Effector memory CD4-positive, alpha-beta T cell (primary cell): ENCODE results near the gene TMEM221.

Experiments used
- DNase-seq, 3 donors: peaks; one replicate each; pipeline ENCODE4 v3.0.0-alpha.2; 2020
- H3K27ac ChIP-seq: 2 replicates; pipeline ENCODE4 v1.7.0; 2013; ENCODE audit warnings: mild to moderate bottlenecking, low read length, moderate library complexity; ENCODE audit not compliant: insufficient read depth, poor library complexity, severe bottlenecking
- H3K27me3 ChIP-seq: replicated peaks from 2 replicates; pipeline ENCODE4 v1.7.0; 2013; ENCODE audit warnings: mild to moderate bottlenecking, low read length; ENCODE audit not compliant: insufficient read depth, control insufficient read depth, poor library complexity, severe bottlenecking
- H3K36me3 ChIP-seq: 2 replicates; pipeline ENCODE4 v1.7.0; 2013; ENCODE audit warnings: mild to moderate bottlenecking, low read length, moderate library complexity; ENCODE audit not compliant: control insufficient read depth, insufficient read depth
- H3K4me1 ChIP-seq: 2 replicates; pipeline ENCODE4 v1.7.0; 2013; ENCODE audit warnings: low read length, mild to moderate bottlenecking; ENCODE audit not compliant: control insufficient read depth, insufficient read depth, poor library complexity, severe bottlenecking
- H3K4me3 ChIP-seq: 2 replicates; pipeline ENCODE4 v1.7.0; 2013; ENCODE audit warnings: low read length, low read depth, mild to moderate bottlenecking; ENCODE audit not compliant: insufficient read depth, poor library complexity, severe bottlenecking
- H3K9me3 ChIP-seq: 2 replicates; pipeline ENCODE4 v1.7.0; 2013; ENCODE audit warnings: mild to moderate bottlenecking, low read length, moderate library complexity; ENCODE audit not compliant: control insufficient read depth

The TMEM221 gene

GRCh38 chr19:17406046-17406886, 42.2 kb downstream of the TMEM221 start:
- peaks cover 27% of the 10 kb centered on the region for H3K4me1 ChIP-seq
- H3K27me3 ChIP-seq = no peaks in the 10 kb centered on the region
- H3K4me3 ChIP-seq = peak overlapping the region; percentile 73
- DNase-seq = no peak
- H3K27ac ChIP-seq = peak overlapping the region; percentile 78
- peaks cover 4% of the 10 kb centered on the region for H3K36me3 ChIP-seq
- H3K9me3 ChIP-seq = no peaks in the 10 kb centered on the region

DNA sequence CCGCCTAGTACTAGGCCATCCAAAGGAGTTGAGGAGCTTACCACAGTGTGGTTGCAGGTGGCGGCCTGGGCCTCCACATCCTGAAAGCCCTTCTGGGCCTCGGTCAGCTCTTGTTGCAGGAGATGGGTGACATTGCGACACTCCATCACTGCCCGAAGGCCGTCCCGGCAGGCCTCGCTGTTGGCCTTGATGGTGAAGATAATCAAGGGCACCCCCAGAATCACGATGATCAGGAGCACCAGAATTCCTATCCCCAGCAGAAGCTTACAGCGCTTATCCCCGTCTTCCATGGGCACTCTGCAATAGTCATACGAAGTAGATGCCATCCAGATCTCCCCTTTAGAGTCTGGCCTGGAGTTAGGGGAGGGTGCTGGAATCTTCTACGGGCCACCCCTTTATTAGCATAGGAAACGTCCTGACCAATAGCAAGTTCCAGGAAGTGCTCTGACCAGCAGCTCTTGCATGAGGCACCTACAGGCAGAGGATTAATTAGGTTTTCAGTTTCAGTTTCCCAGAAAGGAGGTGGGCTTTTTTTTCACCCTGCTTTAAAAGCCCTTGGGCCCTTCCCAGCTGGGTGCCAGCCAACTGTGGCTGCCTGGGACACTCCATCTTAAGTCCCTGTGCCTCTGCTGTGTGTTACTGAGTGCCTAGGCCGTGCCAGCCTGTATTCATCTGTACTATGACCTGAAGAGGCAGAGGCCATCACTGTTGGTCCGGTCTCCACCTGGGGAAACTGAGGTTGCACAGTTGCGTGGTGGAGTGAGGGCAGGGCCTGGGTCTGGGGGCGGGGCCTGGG, 43.0 kb downstream of the TMEM221 start, which contains the start of gene BST2:
BST2 (minus strand) TSS at position 381 of the 796 bp plus-strand sequence; CDS start at position 326, 55 bp downstream.
- H3K9me3 ChIP-seq = no peaks in the 10 kb centered on the region
- H3K4me3 ChIP-seq = peak within 1 kb of the TSS; percentile 73
- peaks cover 27% of the 10 kb centered on the region for H3K4me1 ChIP-seq
- peak within 1 kb of the TSS; percentile 78 for H3K27ac ChIP-seq
- H3K36me3 ChIP-seq = peaks cover 4% of the 10 kb centered on the region
- peak; percentile 27 to 62 (median 42) for DNase-seq
- H3K27me3 ChIP-seq = no peaks in the 10 kb centered on the region

GRCh38 chr19:17404621-17405249, 43.7 kb downstream of the TMEM221 start:
- Histone ChIP-seq H3K9me3 (no peaks in the 10 kb centered on the region), H3K4me3 (peak overlapping the region; percentile 73), H3K4me1 (peaks cover 27% of the 10 kb centered on the region), H3K27me3 (no peaks in the 10 kb centered on the region), H3K27ac (peak overlapping the region; percentile 78), H3K36me3 (peaks cover 4% of the 10 kb centered on the region)
- no peak for DNase-seq

- H3K9me3 ChIP-seq = no peaks in the 10 kb centered on the region
- H3K4me3 ChIP-seq = peak overlapping the region; percentile 73
- no peaks in the 10 kb centered on the region for H3K27me3 ChIP-seq
- H3K27ac ChIP-seq = peak overlapping the region; percentile 14
- peaks cover 27% of the 10 kb centered on the region for H3K4me1 ChIP-seq
- H3K36me3 ChIP-seq = peaks cover 4% of the 10 kb centered on the region
- no peak for DNase-seq
These were observed 44.5 kb downstream of the TMEM221 start for GRCh38 chr19:17404015-17404414.

- H3K36me3 ChIP-seq = peaks cover 4% of the 10 kb centered on the region
- DNase-seq = peak in 2 of 3 donors; percentile 26 to 41
- peak overlapping the region; percentile 73 for H3K4me3 ChIP-seq
- H3K27ac ChIP-seq = peak overlapping the region; percentile 37
- peaks cover 27% of the 10 kb centered on the region for H3K4me1 ChIP-seq
- H3K9me3 ChIP-seq = no peaks in the 10 kb centered on the region
- H3K27me3 ChIP-seq = no peaks in the 10 kb centered on the region
These were observed 45.2 kb downstream of the TMEM221 start for GRCh38 chr19:17402982-17403855.

DNA sequence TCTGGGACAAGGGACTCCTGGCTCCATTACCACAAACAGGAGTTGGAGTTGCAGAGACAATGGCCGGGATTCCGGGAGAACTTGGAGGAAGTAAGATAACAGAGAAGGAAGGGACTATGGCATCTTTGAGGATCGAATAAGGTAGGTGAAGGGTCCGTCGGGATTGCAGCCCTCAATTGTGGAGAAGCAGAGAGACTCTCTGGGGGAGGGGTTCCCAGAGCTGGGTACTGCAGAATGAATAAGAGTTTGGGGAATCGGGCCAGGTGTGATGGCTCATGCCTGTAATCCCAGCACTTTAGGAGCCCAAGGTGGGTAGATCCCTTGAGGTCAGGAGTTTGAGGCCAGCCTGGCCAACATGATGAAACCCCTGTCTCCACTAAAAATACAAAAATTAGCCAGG, 46.8 kb downstream of the TMEM221 start:
- Histone ChIP-seq H3K9me3 (no peaks in the 10 kb centered on the region), H3K27me3 (no peaks in the 10 kb centered on the region), H3K36me3 (peaks cover 4% of the 10 kb centered on the region), H3K4me1 (peaks cover 21% of the 10 kb centered on the region), H3K4me3 (no peak overlapping the region), H3K27ac (no peak overlapping the region)
- DNase-seq = no peak

- DNase-seq = no peak
- Histone ChIP-seq H3K4me3 (no peak overlapping the region), H3K4me1 (peaks cover 12% of the 10 kb centered on the region), H3K9me3 (no peaks in the 10 kb centered on the region), H3K27ac (no peak overlapping the region), H3K27me3 (no peaks in the 10 kb centered on the region), H3K36me3 (peaks cover 4% of the 10 kb centered on the region)
These were observed 49.5 kb downstream of the TMEM221 start for GRCh38 chr19:17398902-17399527.

DNA sequence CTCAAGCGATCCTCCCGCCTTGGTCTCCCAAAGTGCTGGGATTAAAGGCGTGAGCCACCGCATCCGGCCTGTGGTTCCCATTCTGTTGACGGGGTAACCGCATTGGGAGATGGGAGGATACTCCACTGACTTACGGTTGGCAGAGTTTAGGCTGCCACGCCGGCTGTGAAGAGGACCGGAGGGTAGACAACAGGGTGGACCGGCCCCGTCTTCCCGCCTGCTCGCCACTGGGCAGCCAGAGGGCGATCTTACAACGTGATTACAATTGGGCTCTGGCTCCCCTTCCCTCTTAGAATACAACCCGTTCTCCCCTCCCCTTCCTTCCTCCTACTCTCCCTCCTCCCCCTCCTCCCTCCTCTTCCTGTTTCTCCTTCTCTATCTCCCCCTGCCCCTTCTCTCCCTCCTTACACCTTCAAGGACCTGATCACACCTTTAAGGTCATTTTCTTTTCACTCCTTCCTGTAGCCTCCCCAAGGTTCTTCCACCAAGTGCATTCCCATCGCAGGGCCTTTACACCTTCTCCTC, 53.5 kb downstream of the TMEM221 start:
- H3K9me3 ChIP-seq = no peaks in the 10 kb centered on the region
- H3K27ac ChIP-seq = no peak overlapping the region
- DNase-seq = peak in 1 of 3 donors; percentile 23

GRCh38 chr19:17393914-17394313, 54.6 kb downstream of the TMEM221 start, which contains the start of gene CCDC194:
CCDC194 (minus strand) TSS chr19:17394196; CDS start chr19:17394158, 38 bp downstream.
- Histone ChIP-seq H3K9me3 (no peaks in the 10 kb centered on the region), H3K36me3 (no peaks in the 10 kb centered on the region), H3K27ac (no peak within 1 kb of the TSS), H3K27me3 (no peaks in the 10 kb centered on the region), H3K4me1 (peaks cover 21% of the 10 kb centered on the region), H3K4me3 (no peak within 1 kb of the TSS)
- DNase-seq = no peak

More for the DNA sequence above, 53.5 kb downstream of the TMEM221 start:
- Histone ChIP-seq H3K27me3 (no peaks in the 10 kb centered on the region), H3K4me3 (no peak overlapping the region), H3K36me3 (no peaks in the 10 kb centered on the region), H3K4me1 (peaks cover 21% of the 10 kb centered on the region)
